Stimulated activated CD8-positive, alpha-beta memory T cell treated with anti-CD3 and anti-CD28 coated beads, Interleukin-2, amount 100 ng/mL, for 1 hour (primary cell): Measurements from ENCODE around the gene PPP1R36.
"Not testable (repeated sequence)": the region's sequence is repeated elsewhere in the genome, so short reads cannot be mapped to it uniquely, and the experiment has no call there.

ENCODE experiments used
- DNase-seq, 2 donors: peaks; one replicate each; pipeline ENCODE4 v3.0.0-alpha.2; 2020; ENCODE audit warnings: low read depth in 2 of 2

Gene PPP1R36

GRCh38 chr14:64566651-64567122 is 16.9 kb downstream of the PPP1R36 start:
- DNase-seq: no peak

GRCh38 chr14:64569138-64569631 is 19.4 kb downstream of the PPP1R36 start:
- no peak for DNase-seq

- DNase-seq: not testable (repeated sequence)
Measured at GRCh38 chr14:64569646-64570045, 19.9 kb downstream of the PPP1R36 start.

- no peak for DNase-seq
Measured at GRCh38 chr14:64572386-64573104, 22.8 kb downstream of the PPP1R36 start.

- no peak for DNase-seq
Measured at GRCh38 chr14:64573109-64573508, 23.3 kb downstream of the PPP1R36 start.

- DNase-seq: no peak
Measured at GRCh38 chr14:64574371-64575107, 24.8 kb downstream of the PPP1R36 start.

- DNase-seq: no peak
Measured at GRCh38 chr14:64577211-64577610, 27.4 kb downstream of the PPP1R36 start.

- no peak for DNase-seq
Measured at GRCh38 chr14:64580467-64580866, 30.7 kb downstream of the PPP1R36 start.

- DNase-seq: no peak
Measured at GRCh38 chr14:64581363-64581762, 31.6 kb downstream of the PPP1R36 start.

GRCh38 chr14:64581817-64582216 is 32.1 kb downstream of the PPP1R36 start:
- no peak for DNase-seq

GRCh38 chr14:64584190-64584589 is 34.4 kb downstream of the PPP1R36 start:
- DNase-seq: no peak

GRCh38 chr14:64591809-64592208 is 42.0 kb downstream of the PPP1R36 start:
- DNase-seq: no peak

GRCh38 chr14:64594438-64594837 is 44.7 kb downstream of the PPP1R36 start:
- no peak for DNase-seq

GRCh38 chr14:64598404-64598803 is 48.6 kb downstream of the PPP1R36 start:
- no peak for DNase-seq

GRCh38 chr14:64601571-64601970 is 51.8 kb downstream of the PPP1R36 start:
- no peak for DNase-seq

- DNase-seq: no peak
Measured at GRCh38 chr14:64602826-64603225, 53.1 kb downstream of the PPP1R36 start.

- DNase-seq: no peak
Measured at GRCh38 chr14:64604001-64604400, 54.2 kb downstream of the PPP1R36 start.

GRCh38 chr14:64604881-64605280 is 55.1 kb downstream of the PPP1R36 start:
- no peak for DNase-seq

GRCh38 chr14:64605926-64606685 is 56.3 kb downstream of the PPP1R36 start:
- DNase-seq: no peak

- DNase-seq: no peak
Measured at GRCh38 chr14:64610049-64610746, 60.4 kb downstream of the PPP1R36 start.

- DNase-seq: no peak
Measured at GRCh38 chr14:64611358-64612020, 61.7 kb downstream of the PPP1R36 start.
